Activated gamma-delta T cell treated with anti-CD3 and anti-CD28 coated beads, Interleukin-2, amount 50 U/mL, for 16 hours (primary cell): Measurements from ENCODE around the gene NHEJ1.

ENCODE experiments used
- DNase-seq: peaks from one replicate; pipeline ENCODE4 v3.0.0-alpha.2; 2020; ENCODE audit warnings: low read depth

The NHEJ1 gene

GRCh38 chr2:219182331-219183150, 21.9 kb upstream of the NHEJ1 start:
- DNase-seq = no peak

- no peak for DNase-seq
Measured at GRCh38 chr2:219181531-219181930, 20.9 kb upstream of the NHEJ1 start.

- DNase-seq = no peak
Measured at GRCh38 chr2:219180961-219181360, 20.3 kb upstream of the NHEJ1 start.

GRCh38 chr2:219179601-219180465, 19.2 kb upstream of the NHEJ1 start:
- no peak for DNase-seq

GRCh38 chr2:219178377-219179175, 18.0 kb upstream of the NHEJ1 start:
- peak; percentile 15 for DNase-seq

- DNase-seq = peak; percentile 65
Measured at GRCh38 chr2:219177552-219178376, 17.1 kb upstream of the NHEJ1 start, which contains the start of gene RETREG2. RETREG2 (plus strand) TSS chr2:219178275; CDS start chr2:219178353, 78 bp downstream.

GRCh38 chr2:219176818-219177551, 16.4 kb upstream of the NHEJ1 start, which contains the start of gene CNPPD1:
CNPPD1 (minus strand) TSS chr2:219176925; CDS start chr2:219176828, 97 bp downstream.
- DNase-seq = peak; percentile 78

- no peak for DNase-seq
Measured at GRCh38 chr2:219175928-219176817, 15.6 kb upstream of the NHEJ1 start.

GRCh38 chr2:219175486-219175885, 14.9 kb upstream of the NHEJ1 start:
- no peak for DNase-seq

- no peak for DNase-seq
Measured at GRCh38 chr2:219174801-219175200, 14.2 kb upstream of the NHEJ1 start.

- no peak for DNase-seq
Measured at GRCh38 chr2:219174146-219174545, 13.5 kb upstream of the NHEJ1 start.

GRCh38 chr2:219173176-219173575, 12.6 kb upstream of the NHEJ1 start:
- DNase-seq = no peak

- no peak for DNase-seq
Measured at GRCh38 chr2:219172231-219173154, 11.9 kb upstream of the NHEJ1 start.

- DNase-seq = no peak
Measured at GRCh38 chr2:219171231-219171651, 10.6 kb upstream of the NHEJ1 start.

- DNase-seq = no peak
Measured at GRCh38 chr2:219169930-219170654, 9.5 kb upstream of the NHEJ1 start, which contains the start of gene SLC23A3. SLC23A3 (minus strand) TSS chr2:219170029; CDS start chr2:219169984, 45 bp downstream.

GRCh38 chr2:219168932-219169331, 8.3 kb upstream of the NHEJ1 start:
- DNase-seq = no peak

- no peak for DNase-seq
Measured at GRCh38 chr2:219168526-219168925, 7.9 kb upstream of the NHEJ1 start.
